ENCODE results near the gene CD164L2.
"Not testable (repeated sequence)": the region's sequence is repeated elsewhere in the genome, so short reads cannot be mapped to it uniquely, and the experiment has no call there.

CD164L2 gene

DNA sequence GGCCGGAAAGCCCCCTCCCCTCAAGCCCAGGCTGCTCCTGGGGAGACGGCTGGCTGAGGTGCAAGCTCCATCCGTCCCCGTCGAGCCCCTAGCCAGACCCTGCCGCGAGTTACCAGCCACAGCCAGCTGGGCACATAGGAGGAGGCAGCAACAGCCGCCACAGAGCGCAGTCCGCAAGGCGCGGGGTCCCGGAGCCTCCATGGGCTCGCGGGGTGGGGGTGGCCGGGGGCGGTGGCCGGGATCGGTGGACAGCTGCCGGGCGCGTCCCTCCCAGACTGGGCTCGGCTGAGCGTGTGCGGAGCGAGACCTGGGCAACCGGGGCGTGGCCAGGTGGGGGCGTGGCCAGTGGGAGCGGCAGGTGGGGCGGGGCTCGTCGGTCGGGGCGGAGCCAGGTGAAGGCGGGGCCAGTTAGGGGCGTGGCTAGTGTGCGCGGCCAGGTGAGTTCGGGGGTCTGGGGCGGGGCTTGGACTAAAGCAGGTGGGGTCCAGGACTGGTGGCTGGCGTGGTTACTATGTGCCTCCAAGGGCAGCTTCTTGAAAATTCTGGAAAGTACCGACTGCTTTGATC lies at the start of gene CD164L2:
Gene CD164L2 (minus strand): TSS at position 295 of the 567 bp plus-strand sequence. CDS start 94 bp downstream, at position 201.
- Histone ChIP-seq H2AFZ (ENCODE audit: low read depth, low read length) (no peak within 1 kb of the TSS), H3K27me3 (ENCODE audit: insufficient read depth, low read length) (peaks cover 34% of the 10 kb centered on the region), H3K4me3 (ENCODE audit: low read length) (no peak within 1 kb of the TSS), H3K4me1 (ENCODE audit: insufficient read depth, low read length) (no peaks in the 10 kb centered on the region), H3K36me3 (ENCODE audit: insufficient read depth, low read length) (no peaks in the 10 kb centered on the region), H3K9me3 (ENCODE audit: low read length) (no peaks in the 10 kb centered on the region)

DNA sequence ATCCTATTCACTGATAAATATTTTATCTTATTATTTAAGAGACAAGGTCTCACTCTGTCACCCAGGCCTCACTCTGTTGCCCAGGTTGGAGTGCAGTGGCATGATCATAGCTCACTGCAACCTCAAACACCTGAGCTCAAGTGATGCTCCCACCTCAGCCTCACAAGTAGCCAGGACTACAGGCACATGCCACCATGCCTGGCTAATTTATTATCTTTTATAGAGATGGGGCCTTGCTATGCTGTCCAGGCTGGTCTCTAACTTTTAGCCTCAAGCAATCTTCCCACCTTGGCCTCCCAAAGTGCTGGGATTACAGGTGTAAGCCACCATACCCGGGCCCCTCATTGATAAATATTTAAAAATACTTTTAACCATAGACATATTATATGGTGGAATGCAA lies 49.6 kb upstream of the CD164L2 start:
- not testable (repeated sequence) for H3K9me3 ChIP-seq (ENCODE audit: low read length); H3K36me3 ChIP-seq (ENCODE audit: insufficient read depth, low read length); H2AFZ ChIP-seq (ENCODE audit: low read depth, low read length); H3K4me3 ChIP-seq (ENCODE audit: low read length); H3K27me3 ChIP-seq (ENCODE audit: insufficient read depth, low read length)
- peaks cover 13% of the 10 kb centered on the region for H3K4me1 ChIP-seq (ENCODE audit: insufficient read depth, low read length)

DNA sequence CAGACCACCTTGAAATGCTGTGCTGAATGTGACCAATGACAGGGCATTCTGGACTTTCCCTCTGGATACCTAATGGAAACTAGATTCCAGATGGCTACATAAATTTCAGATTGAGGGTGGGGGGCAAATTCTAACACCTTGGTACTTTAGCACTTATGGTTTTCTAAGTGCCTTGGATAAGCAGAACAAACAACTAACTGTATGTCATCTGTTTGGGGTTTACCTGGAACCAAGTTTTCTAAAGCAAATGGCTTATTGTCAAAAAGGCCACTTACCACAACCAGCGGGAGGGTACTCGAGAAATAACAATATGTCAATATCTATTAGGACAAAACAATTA lies 48.4 kb upstream of the CD164L2 start:
- Histone ChIP-seq H3K9me3 (ENCODE audit: low read length) (no peaks in the 10 kb centered on the region), H3K4me1 (ENCODE audit: insufficient read depth, low read length) (peaks cover 13% of the 10 kb centered on the region), H3K36me3 (ENCODE audit: insufficient read depth, low read length) (peaks cover 18% of the 10 kb centered on the region), H3K27me3 (ENCODE audit: insufficient read depth, low read length) (no peaks in the 10 kb centered on the region), H3K4me3 (ENCODE audit: low read length) (no peak overlapping the region), H2AFZ (ENCODE audit: low read depth, low read length) (no peak overlapping the region)

- H3K4me1 ChIP-seq (ENCODE audit: insufficient read depth, low read length) = peaks cover 13% of the 10 kb centered on the region
Observed at GRCh38 chr1:27430903-27431600, 47.9 kb upstream of the CD164L2 start.

GRCh38 chr1:27429029-27429425 lies 45.9 kb upstream of the CD164L2 start:
- H3K27me3 ChIP-seq (ENCODE audit: insufficient read depth, low read length) = no peaks in the 10 kb centered on the region
- no peak overlapping the region for H2AFZ ChIP-seq (ENCODE audit: low read depth, low read length)
- H3K36me3 ChIP-seq (ENCODE audit: insufficient read depth, low read length) = peaks cover 26% of the 10 kb centered on the region
- no peak overlapping the region for H3K4me3 ChIP-seq (ENCODE audit: low read length)
- peaks cover 13% of the 10 kb centered on the region for H3K4me1 ChIP-seq (ENCODE audit: insufficient read depth, low read length)
- H3K9me3 ChIP-seq (ENCODE audit: low read length) = no peaks in the 10 kb centered on the region

More at GRCh38 chr1:27430903-27431600, 47.9 kb upstream of the CD164L2 start:
- Histone ChIP-seq H3K9me3 (ENCODE audit: low read length) (no peaks in the 10 kb centered on the region), H3K4me3 (ENCODE audit: low read length) (no peak overlapping the region), H3K27me3 (ENCODE audit: insufficient read depth, low read length) (no peaks in the 10 kb centered on the region), H3K36me3 (ENCODE audit: insufficient read depth, low read length) (peaks cover 24% of the 10 kb centered on the region), H2AFZ (ENCODE audit: low read depth, low read length) (no peak overlapping the region)

GRCh38 chr1:27428316-27429028 lies 45.3 kb upstream of the CD164L2 start:
- Histone ChIP-seq H3K27me3 (ENCODE audit: insufficient read depth, low read length) (no peaks in the 10 kb centered on the region), H2AFZ (ENCODE audit: low read depth, low read length) (no peak overlapping the region), H3K9me3 (ENCODE audit: low read length) (no peaks in the 10 kb centered on the region), H3K36me3 (ENCODE audit: insufficient read depth, low read length) (peaks cover 26% of the 10 kb centered on the region), H3K4me1 (ENCODE audit: insufficient read depth, low read length) (peaks cover 13% of the 10 kb centered on the region), H3K4me3 (ENCODE audit: low read length) (no peak overlapping the region)

DNA sequence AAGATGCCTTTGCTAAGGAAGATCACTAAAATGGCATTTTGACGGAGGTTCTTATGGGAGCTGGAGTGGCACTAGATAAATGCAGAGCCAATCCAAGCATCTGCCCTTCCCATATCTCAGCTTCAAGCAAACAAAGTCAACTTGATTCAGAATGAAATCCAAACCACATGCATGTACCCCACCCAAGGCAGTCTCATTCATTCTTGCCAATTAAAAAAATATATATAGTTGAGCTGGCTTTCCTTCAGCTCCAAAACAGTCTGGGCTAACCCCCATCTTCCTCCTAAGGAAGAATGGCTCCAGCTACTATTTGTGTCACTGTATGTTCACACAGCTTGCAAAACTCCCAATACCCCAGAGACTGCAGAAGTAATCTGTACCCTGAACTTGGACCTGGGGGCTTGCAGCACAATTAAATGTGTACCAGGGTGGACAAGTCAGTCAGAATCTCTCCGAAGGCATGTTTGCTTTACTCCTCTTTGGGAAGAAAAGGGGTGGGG lies 44.7 kb upstream of the CD164L2 start:
- H3K9me3 ChIP-seq (ENCODE audit: low read length) = no peaks in the 10 kb centered on the region
- H3K27me3 ChIP-seq (ENCODE audit: insufficient read depth, low read length) = no peaks in the 10 kb centered on the region
- peaks cover 13% of the 10 kb centered on the region for H3K4me1 ChIP-seq (ENCODE audit: insufficient read depth, low read length)
- peaks cover 26% of the 10 kb centered on the region for H3K36me3 ChIP-seq (ENCODE audit: insufficient read depth, low read length)
- no peak overlapping the region for H2AFZ ChIP-seq (ENCODE audit: low read depth, low read length)
- H3K4me3 ChIP-seq (ENCODE audit: low read length) = no peak overlapping the region

GRCh38 chr1:27427329-27427728 lies 44.2 kb upstream of the CD164L2 start:
- H3K9me3 ChIP-seq (ENCODE audit: low read length) = no peaks in the 10 kb centered on the region
- H2AFZ ChIP-seq (ENCODE audit: low read depth, low read length) = no peak overlapping the region
- H3K27me3 ChIP-seq (ENCODE audit: insufficient read depth, low read length) = no peaks in the 10 kb centered on the region
- peaks cover 13% of the 10 kb centered on the region for H3K4me1 ChIP-seq (ENCODE audit: insufficient read depth, low read length)
- H3K36me3 ChIP-seq (ENCODE audit: insufficient read depth, low read length) = peaks cover 26% of the 10 kb centered on the region
- H3K4me3 ChIP-seq (ENCODE audit: low read length) = no peak overlapping the region

- peaks cover 26% of the 10 kb centered on the region for H3K36me3 ChIP-seq (ENCODE audit: insufficient read depth, low read length)
- no peaks in the 10 kb centered on the region for H3K27me3 ChIP-seq (ENCODE audit: insufficient read depth, low read length)
- no peaks in the 10 kb centered on the region for H3K9me3 ChIP-seq (ENCODE audit: low read length)
- H2AFZ ChIP-seq (ENCODE audit: low read depth, low read length) = no peak overlapping the region
- H3K4me1 ChIP-seq (ENCODE audit: insufficient read depth, low read length) = peaks cover 9% of the 10 kb centered on the region
- H3K4me3 ChIP-seq (ENCODE audit: low read length) = no peak overlapping the region
Observed at GRCh38 chr1:27423709-27424108, 40.6 kb upstream of the CD164L2 start.

DNA sequence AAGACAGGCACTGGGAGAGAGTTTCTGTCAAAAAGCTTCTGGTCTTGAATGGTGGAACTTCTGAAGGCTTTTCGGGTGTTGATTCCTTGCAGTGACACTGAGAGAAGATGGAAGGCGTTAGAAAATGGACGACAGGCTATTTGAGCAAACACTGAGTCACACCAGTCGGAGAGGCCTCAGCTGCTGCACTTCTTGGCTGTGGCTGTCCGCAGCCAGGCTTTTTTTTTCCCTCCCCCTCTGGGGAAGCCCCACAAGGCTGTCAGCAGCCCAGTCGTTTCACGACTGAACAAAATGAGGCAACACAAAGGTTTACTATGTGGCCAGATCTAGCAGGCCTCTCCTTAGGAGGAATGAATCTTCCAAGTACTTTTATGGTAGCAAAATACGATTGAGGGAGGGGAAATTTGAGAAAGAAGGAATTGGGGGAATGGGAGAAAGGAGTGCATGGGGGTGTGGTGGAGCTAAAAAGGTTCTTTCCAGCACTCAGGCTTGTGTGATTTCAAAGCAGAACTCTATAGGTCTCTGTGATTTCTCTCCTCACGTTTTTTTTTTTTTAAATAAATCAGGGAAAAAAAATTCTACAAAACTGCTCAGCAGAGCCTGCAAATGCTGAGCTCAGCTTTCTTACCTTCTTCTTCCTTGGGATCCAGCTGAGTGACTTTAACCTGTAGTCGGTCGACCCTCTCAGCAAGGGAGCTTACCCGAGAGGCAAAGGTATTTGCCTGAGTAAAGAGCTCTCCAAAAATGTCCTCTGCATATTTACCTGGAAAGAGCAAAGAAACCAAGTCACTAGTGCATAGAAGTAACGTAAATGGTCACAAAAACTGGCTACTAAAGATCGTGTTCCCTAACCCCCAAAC lies 35.4 kb upstream of the CD164L2 start:
- H3K36me3 ChIP-seq (ENCODE audit: insufficient read depth, low read length) = peaks cover 48% of the 10 kb centered on the region
- no peak overlapping the region for H3K4me3 ChIP-seq (ENCODE audit: low read length)
- H2AFZ ChIP-seq (ENCODE audit: low read depth, low read length) = no peak overlapping the region
- H3K4me1 ChIP-seq (ENCODE audit: insufficient read depth, low read length) = peaks cover 3% of the 10 kb centered on the region
- H3K9me3 ChIP-seq (ENCODE audit: low read length) = no peaks in the 10 kb centered on the region
- no peaks in the 10 kb centered on the region for H3K27me3 ChIP-seq (ENCODE audit: insufficient read depth, low read length)

DNA sequence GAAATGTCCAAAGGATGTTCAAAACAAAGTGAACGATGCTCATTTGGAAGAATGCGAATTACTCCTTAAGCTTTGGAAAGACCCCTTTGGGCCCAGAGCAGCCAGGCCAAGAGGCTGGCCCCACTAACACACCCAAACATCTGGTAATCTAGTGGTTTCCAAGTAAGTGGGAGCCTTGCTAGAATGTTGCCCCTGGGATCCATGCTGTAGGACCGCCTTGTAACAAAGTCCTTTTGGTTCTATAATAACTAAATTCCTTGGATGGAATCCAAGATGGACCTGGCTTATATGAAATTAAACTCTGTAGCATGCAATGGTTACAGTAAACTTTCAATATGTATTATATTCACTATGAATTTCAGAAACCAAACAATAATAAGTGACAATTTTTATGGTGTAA lies 34.6 kb upstream of the CD164L2 start:
- Histone ChIP-seq H3K36me3 (ENCODE audit: insufficient read depth, low read length) (peaks cover 56% of the 10 kb centered on the region), H2AFZ (ENCODE audit: low read depth, low read length) (no peak overlapping the region), H3K4me3 (ENCODE audit: low read length) (no peak overlapping the region), H3K27me3 (ENCODE audit: insufficient read depth, low read length) (no peaks in the 10 kb centered on the region), H3K4me1 (ENCODE audit: insufficient read depth, low read length) (peaks cover 3% of the 10 kb centered on the region), H3K9me3 (ENCODE audit: low read length) (no peaks in the 10 kb centered on the region)

GRCh38 chr1:27416387-27417111 lies 33.4 kb upstream of the CD164L2 start:
- Histone ChIP-seq H3K4me3 (ENCODE audit: low read length) (no peak overlapping the region), H3K9me3 (ENCODE audit: low read length) (no peaks in the 10 kb centered on the region), H3K4me1 (ENCODE audit: insufficient read depth, low read length) (peaks cover 3% of the 10 kb centered on the region), H3K27me3 (ENCODE audit: insufficient read depth, low read length) (no peaks in the 10 kb centered on the region), H2AFZ (ENCODE audit: low read depth, low read length) (no peak overlapping the region), H3K36me3 (ENCODE audit: insufficient read depth, low read length) (peaks cover 66% of the 10 kb centered on the region)
